Epithelial cell of proximal tubule (primary cell): ENCODE results near the gene CDR2L. TPM values are rescaled to one million over a fixed set of nuclear protein-coding genes. Genes with fewer than 3 reads are reported as not detected.
"Not testable (repeated sequence)": the region's sequence is repeated elsewhere in the genome, so short reads cannot be mapped to it uniquely, and the experiment has no call there.

Experiments
- DNase-seq: peaks from one replicate; pipeline ENCODE4 v3.0.0-alpha.2; 2011; ENCODE audit warnings: low read depth
- H3K4me3 ChIP-seq: 2 replicates; pipeline ENCODE4 v1.5.1; 2011; ENCODE audit warnings: low read depth, mild to moderate bottlenecking, low read length
- CTCF ChIP-seq: conservative IDR thresholded peaks from 2 replicates; pipeline ENCODE4 v1.5.1; 2012; ENCODE audit warnings: low read depth, mild to moderate bottlenecking, low read length
- total RNA-seq: library from RNA; depleted of rRNA; stranded (reverse); fragments of >200 nt; gene quantifications from 2 replicates; pipeline ENCODE4 v1.2.3, GENCODE V29; 2015

Gene CDR2L
- total RNA-seq, 1 donor from 2014 or later = 64.4 TPM

GRCh38 chr17:74972973-74973328 is 14.5 kb upstream of the CDR2L start:
- TF ChIP-seq CTCF = no peak
- peak overlapping the region; percentile 59 for H3K4me3 ChIP-seq
- DNase-seq = no peak

GRCh38 chr17:74975943-74976342 is 11.5 kb upstream of the CDR2L start:
- no peak overlapping the region for H3K4me3 ChIP-seq
- DNase-seq = no peak
- no peak for TF ChIP-seq CTCF

- TF ChIP-seq CTCF = no peak
- DNase-seq = no peak
- H3K4me3 ChIP-seq = no peak overlapping the region
These were observed 9.6 kb upstream of the CDR2L start for GRCh38 chr17:74977802-74978201.

GRCh38 chr17:74978240-74978639 is 9.2 kb upstream of the CDR2L start:
- DNase-seq = no peak
- TF ChIP-seq CTCF = no peak
- no peak overlapping the region for H3K4me3 ChIP-seq

GRCh38 chr17:74979408-74980146 is 7.9 kb upstream of the CDR2L start:
- H3K4me3 ChIP-seq = no peak overlapping the region
- no peak for DNase-seq
- no peak for TF ChIP-seq CTCF

- DNase-seq = no peak
- H3K4me3 ChIP-seq = peak overlapping the region; percentile 75
- no peak for TF ChIP-seq CTCF
These were observed 6.0 kb upstream of the CDR2L start for GRCh38 chr17:74981318-74981978.

GRCh38 chr17:74981979-74982662 is 5.3 kb upstream of the CDR2L start:
- H3K4me3 ChIP-seq = peak overlapping the region; percentile 75
- DNase-seq = no peak
- TF ChIP-seq CTCF = no peak

- H3K4me3 ChIP-seq = peak overlapping the region; percentile 75
- not testable (repeated sequence) for DNase-seq
These were observed 4.6 kb upstream of the CDR2L start for GRCh38 chr17:74982663-74983313.
